ENCODE results near the gene SIK3. TPM values are rescaled to one million over a fixed set of nuclear protein-coding genes. Genes with fewer than 3 reads are reported as not detected.
"Not testable (repeated sequence)": the region's sequence is repeated elsewhere in the genome, so short reads cannot be mapped to it uniquely, and the experiment has no call there.

Gene SIK3
- total RNA-seq, 1 donor from 2014 or later, result 32.9 TPM

DNA sequence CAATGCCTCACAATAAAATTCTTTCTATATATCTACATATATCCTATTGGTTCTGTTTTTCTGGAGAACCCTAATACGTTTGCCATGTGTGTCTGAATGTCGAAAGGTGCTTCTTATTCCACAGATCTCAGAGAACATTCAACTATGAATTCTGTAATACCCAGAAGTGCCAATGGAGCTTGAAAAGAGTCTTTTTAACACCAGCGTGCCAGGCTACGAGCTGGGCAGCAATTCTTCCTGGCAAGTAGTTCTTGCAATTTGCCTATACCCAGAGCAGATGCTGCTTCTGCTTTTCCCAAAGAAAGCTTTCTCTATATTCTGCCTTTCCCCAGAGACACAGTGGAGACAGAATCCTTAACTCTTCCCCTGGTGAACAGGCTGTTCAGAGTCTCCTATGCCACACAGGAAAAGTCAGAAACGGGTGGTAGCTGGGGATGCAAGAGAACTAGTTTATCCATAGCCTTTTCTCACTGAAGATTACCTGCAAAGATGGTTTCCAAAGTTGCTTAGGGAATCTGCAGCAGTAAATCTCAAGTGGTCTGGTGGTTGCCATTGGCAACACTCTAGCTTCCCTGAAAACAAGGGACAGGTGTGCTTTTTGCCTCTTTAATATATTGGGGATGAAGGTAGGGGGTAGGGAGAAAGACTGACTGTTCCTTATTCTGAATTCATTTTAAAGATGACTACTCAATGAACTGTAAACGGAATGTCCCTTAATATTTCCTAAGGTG, 29.1 kb upstream of the SIK3 start:
- no peaks in the 10 kb centered on the region for H3K27me3 ChIP-seq (ENCODE audit: low read depth)
- intact Hi-C loops (cut with DNase I), result no loop called here
- H3K27ac ChIP-seq, result no peak overlapping the region
- no peaks in the 10 kb centered on the region for H3K9me3 ChIP-seq
- H3K4me1 ChIP-seq, result no peaks in the 10 kb centered on the region
- DNase-seq (no peak), ATAC-seq (no peak)
- TF ChIP-seq, protein P1, sequence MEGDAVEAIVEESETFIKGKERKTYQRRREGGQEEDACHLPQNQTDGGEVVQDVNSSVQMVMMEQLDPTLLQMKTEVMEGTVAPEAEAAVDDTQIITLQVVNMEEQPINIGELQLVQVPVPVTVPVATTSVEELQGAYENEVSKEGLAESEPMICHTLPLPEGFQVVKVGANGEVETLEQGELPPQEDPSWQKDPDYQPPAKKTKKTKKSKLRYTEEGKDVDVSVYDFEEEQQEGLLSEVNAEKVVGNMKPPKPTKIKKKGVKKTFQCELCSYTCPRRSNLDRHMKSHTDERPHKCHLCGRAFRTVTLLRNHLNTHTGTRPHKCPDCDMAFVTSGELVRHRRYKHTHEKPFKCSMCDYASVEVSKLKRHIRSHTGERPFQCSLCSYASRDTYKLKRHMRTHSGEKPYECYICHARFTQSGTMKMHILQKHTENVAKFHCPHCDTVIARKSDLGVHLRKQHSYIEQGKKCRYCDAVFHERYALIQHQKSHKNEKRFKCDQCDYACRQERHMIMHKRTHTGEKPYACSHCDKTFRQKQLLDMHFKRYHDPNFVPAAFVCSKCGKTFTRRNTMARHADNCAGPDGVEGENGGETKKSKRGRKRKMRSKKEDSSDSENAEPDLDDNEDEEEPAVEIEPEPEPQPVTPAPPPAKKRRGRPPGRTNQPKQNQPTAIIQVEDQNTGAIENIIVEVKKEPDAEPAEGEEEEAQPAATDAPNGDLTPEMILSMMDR (IDR thresholded peaks at IDR 0.05), result no peak
- H3K36me3 ChIP-seq, result no peaks in the 10 kb centered on the region
- H3K4me3 ChIP-seq, result no peak overlapping the region

GRCh38 chr11:117126223-117126965, 28.2 kb upstream of the SIK3 start:
- ATAC-seq, result no peak

DNA sequence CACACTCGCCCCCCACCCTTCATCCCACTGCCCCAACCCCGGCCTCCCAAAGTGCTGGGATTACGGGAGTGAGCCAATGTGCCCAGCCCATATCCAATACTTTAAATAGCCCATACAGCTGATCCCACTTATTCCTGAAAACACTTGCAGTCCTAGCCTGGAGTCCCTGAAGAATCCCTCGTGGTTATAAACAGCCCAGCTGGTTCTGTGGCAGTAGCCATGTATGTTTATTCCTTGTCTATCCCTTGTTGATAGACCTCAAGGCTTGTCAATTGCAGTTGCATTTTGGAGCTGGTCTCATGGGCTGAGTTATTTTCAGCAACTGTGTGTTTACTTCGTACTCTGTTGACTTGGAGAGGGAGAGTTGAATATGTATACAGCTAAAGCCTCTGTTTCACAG, 24.3 kb upstream of the SIK3 start:
- TF ChIP-seq, protein P1 (IDR thresholded peaks at IDR 0.05), result no peak
- ATAC-seq, result no peak

More at GRCh38 chr11:117126223-117126965, 28.2 kb upstream of the SIK3 start:
- intact Hi-C loops (cut with DNase I), result no loop called here
- Histone ChIP-seq H3K9me3 (no peaks in the 10 kb centered on the region), H3K27ac (no peak overlapping the region), H3K27me3 (ENCODE audit: low read depth) (no peaks in the 10 kb centered on the region), H3K4me3 (no peak overlapping the region), H3K36me3 (no peaks in the 10 kb centered on the region), H3K4me1 (no peaks in the 10 kb centered on the region)
- TF ChIP-seq, protein P1 (IDR thresholded peaks at IDR 0.05), result no peak
- no peak for DNase-seq

GRCh38 chr11:117121176-117121575, 22.9 kb upstream of the SIK3 start:
- H3K27me3 ChIP-seq (ENCODE audit: low read depth), result no peaks in the 10 kb centered on the region
- no peak for ATAC-seq
- TF ChIP-seq, protein P1 (IDR thresholded peaks at IDR 0.05), result no peak

More for the DNA sequence above, 24.3 kb upstream of the SIK3 start:
- Histone ChIP-seq H3K4me3 (no peak overlapping the region), H3K4me1 (no peaks in the 10 kb centered on the region), H3K27ac (no peak overlapping the region), H3K36me3 (no peaks in the 10 kb centered on the region), H3K27me3 (ENCODE audit: low read depth) (no peaks in the 10 kb centered on the region), H3K9me3 (no peaks in the 10 kb centered on the region)
- DNase-seq, result no peak
- intact Hi-C loops (cut with DNase I), result no loop called here

DNA sequence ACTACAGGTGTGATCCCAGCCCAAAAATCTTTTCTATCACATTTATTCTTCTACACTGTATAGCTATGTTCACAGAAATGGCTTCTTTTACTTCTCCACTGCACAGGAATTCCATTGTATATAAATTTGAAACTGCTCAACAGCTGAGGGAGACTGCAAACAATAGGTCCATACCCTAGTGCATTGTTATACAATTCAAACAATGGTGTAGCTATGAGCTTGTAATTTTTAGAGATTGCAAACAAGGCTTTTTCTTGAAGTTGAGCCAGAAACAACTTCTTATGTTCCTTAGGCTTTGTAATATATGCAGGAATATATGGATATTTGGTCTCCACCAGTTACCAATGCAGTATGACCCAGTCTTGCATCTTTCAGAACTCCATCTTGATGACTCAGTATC, 19.5 kb upstream of the SIK3 start:
- Histone ChIP-seq H3K27ac (no peak overlapping the region), H3K27me3 (ENCODE audit: low read depth) (no peaks in the 10 kb centered on the region), H3K4me1 (no peaks in the 10 kb centered on the region), H3K9me3 (no peaks in the 10 kb centered on the region), H3K4me3 (no peak overlapping the region), H3K36me3 (no peaks in the 10 kb centered on the region)
- ATAC-seq (no peak), DNase-seq (no peak)
- intact Hi-C loops (cut with DNase I), result no loop called here
- TF ChIP-seq, protein P1 (IDR thresholded peaks at IDR 0.05), result no peak

More at GRCh38 chr11:117121176-117121575, 22.9 kb upstream of the SIK3 start:
- H3K4me1 ChIP-seq, result no peaks in the 10 kb centered on the region
- no peak overlapping the region for H3K27ac ChIP-seq
- no peak overlapping the region for H3K4me3 ChIP-seq
- intact Hi-C loops (cut with DNase I), result no loop called here
- DNase-seq, result no peak
- no peaks in the 10 kb centered on the region for H3K36me3 ChIP-seq
- H3K9me3 ChIP-seq, result no peaks in the 10 kb centered on the region

DNA sequence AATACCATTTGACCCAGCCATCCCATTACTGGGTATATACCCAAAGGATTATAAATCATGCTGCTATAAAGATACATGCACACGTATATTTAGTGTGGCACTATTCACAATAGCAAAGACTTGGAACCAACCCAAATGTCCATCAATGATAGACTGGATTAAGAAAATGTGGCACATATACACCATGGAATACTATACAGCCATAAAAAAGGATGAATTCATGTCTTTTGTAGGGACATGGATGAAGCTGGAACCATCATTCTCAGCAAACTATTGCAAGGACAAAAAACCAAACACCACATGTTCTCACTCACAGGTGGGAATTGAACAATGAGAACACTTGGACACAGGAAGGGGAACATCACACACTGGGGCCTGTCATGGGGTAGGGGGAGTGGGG, 14.7 kb upstream of the SIK3 start:
- intact Hi-C loops (cut with DNase I); H3K4me1 ChIP-seq; ATAC-seq; H3K4me3 ChIP-seq; H3K9me3 ChIP-seq; H3K36me3 ChIP-seq; H3K27ac ChIP-seq; H3K27me3 ChIP-seq (ENCODE audit: low read depth); DNase-seq: not testable (repeated sequence)

- not testable (repeated sequence) for H3K4me3 ChIP-seq, ATAC-seq, H3K4me1 ChIP-seq
Measured at GRCh38 chr11:117112497-117112896, 14.3 kb upstream of the SIK3 start.

More at GRCh38 chr11:117112497-117112896, 14.3 kb upstream of the SIK3 start:
- DNase-seq; H3K36me3 ChIP-seq; H3K27ac ChIP-seq; H3K27me3 ChIP-seq (ENCODE audit: low read depth); H3K9me3 ChIP-seq; intact Hi-C loops (cut with DNase I): not testable (repeated sequence)

Measured in lower lobe of right lung (tissue), 2 donors.